GM19455 (cell line): ENCODE results near the gene MCCC1.

ENCODE experiments used
- ATAC-seq: cut with Tn5 transposase; IDR thresholded peaks from one replicate; pipeline ENCODE4 v1.9.1; 2021; ENCODE audit not compliant: unreplicated experiment

Gene MCCC1

GRCh38 chr3:182989566-182989965 is 109.7 kb downstream of the MCCC1 start:
- ATAC-seq = no peak

DNA sequence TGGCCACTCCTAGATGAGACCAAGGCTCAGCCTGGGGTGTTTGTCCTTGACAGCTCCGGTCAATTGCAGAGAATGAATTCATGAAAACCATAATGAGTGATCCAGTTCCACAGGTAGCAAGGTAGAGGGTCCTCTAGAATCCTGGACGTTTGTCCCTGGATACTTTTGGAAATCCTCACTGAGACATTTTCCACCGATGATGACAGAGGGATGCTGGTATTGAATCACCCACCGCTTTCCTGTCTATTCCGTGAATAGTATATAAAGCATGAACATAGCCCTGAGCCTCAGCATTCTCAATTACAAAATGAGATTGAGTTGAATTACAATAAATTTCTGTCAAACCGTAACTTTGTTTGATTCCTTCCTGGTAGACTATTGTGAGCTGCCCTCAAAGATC is 113.3 kb downstream of the MCCC1 start:
- ATAC-seq = no peak

DNA sequence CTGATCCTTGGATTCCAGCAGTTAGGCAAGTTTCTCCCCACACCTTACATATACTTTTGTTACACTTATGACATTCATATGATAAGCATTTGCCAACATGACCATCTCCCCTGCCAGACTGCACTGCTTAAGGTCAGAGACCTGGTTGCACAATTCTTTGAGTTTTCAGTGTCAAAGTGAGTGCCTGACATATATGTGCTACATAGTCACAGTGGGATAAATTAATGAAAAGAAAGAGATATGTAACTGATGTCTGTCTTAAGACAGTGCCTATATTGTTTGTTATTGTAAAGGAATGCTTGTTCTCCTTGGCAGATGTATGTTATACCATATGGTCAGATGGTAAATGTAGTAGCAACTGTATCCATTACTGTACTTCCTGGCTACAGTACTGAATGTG is 115.4 kb downstream of the MCCC1 start:
- no peak for ATAC-seq

- no peak for ATAC-seq
Observed at GRCh38 chr3:182981038-182981380, 118.3 kb downstream of the MCCC1 start.

- ATAC-seq = peak; percentile 94
Observed at GRCh38 chr3:182980204-182981037, 118.9 kb downstream of the MCCC1 start, which contains the start of gene DCUN1D1. Gene DCUN1D1 (minus strand): TSS chr3:182980538. CDS start chr3:182980489, 49 bp downstream.

DNA sequence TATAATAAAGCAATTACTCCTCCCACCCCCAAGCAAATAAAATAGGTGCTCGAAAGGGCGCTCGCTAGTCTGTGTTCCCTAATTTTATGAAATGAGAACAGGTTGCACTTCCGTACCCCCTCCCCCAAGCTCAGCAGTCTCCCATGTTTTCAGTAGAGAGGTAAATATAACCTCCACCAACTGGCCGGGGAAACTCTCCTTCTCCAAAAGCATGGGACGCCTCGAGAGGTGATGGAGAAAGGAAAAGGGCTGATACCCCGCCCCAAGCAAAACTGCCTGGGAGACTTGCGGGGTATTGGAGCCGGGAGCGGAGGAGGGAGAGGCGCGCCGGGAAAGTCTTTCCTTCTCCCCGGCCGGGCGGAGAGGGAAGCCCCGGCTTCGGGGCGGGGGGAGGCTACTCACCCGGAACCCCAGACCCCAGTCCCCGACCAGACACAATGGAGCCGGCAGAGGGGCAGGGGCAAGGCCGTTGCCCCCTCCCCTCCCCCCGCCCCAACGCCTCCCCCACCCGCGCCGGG is 119.6 kb downstream of the MCCC1 start:
- peak; percentile 11 for ATAC-seq

DNA sequence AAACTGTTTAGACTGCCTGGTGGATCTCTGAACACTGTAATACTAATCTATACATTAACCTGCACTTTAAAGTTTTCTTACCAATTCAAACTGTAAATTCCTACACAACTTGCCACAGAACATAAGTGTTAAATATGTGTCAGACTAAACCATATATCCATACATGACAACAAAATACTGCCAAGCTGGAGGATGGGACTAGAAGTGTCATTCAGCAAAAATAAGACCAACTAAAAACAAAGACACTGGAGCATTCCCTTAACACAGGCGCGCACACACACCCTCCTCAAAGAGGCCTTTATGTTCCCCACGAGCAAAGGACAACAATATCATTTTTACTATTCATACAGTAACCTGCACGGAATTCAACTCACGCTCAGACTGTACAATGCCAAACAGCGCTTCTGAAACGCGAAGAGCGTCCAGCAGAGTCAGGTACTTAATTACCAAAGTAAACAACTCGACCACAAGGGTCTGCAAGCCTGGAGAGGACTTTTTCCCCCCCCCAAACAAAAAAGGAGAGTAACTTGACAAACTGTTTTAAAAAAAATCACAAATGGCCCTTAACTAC is 120.1 kb downstream of the MCCC1 start:
- no peak for ATAC-seq

DNA sequence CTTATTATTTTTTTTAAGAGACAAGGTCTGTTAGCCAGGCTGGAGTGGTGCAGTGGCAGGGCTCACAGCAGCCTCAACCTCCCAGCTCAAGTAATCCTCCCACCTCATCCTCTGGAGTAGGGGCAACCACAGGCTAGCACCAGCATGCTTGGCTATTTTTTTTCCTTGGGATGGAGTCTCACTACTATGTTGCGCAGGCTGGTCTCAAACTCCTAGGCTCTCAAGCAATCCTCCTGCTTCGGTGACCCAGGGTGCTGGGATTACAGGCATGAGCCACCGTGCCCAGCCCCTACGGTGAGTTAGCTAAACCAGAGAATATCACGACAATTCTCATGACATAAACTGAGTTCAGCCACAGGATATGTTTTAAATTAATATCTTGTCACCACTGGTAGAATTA is 120.9 kb downstream of the MCCC1 start:
- ATAC-seq = no peak

- ATAC-seq = no peak
Observed at GRCh38 chr3:182973047-182973446, 126.2 kb downstream of the MCCC1 start.

DNA sequence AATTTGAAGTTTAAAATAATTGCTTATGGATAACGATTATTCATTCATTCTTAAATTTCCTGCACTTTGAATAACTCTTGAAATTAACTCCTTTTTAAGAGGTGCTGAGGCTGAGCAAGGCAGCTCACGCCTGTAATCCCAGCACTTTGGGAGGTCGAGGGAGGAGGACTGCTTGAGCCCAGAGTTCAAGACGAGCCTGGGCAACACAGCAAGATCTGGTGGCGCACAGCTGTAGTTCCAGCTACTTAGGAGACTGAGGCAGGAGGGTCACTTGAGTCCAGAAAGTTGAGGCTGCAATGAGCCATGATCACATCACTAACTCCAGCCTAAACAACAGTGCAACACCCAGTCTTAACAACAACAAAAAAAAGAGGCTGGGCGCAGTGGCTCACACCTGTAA is 126.9 kb downstream of the MCCC1 start:
- no peak for ATAC-seq

GRCh38 chr3:182971637-182972036 is 127.7 kb downstream of the MCCC1 start:
- no peak for ATAC-seq

GRCh38 chr3:182970811-182971418 is 128.4 kb downstream of the MCCC1 start:
- ATAC-seq = no peak

DNA sequence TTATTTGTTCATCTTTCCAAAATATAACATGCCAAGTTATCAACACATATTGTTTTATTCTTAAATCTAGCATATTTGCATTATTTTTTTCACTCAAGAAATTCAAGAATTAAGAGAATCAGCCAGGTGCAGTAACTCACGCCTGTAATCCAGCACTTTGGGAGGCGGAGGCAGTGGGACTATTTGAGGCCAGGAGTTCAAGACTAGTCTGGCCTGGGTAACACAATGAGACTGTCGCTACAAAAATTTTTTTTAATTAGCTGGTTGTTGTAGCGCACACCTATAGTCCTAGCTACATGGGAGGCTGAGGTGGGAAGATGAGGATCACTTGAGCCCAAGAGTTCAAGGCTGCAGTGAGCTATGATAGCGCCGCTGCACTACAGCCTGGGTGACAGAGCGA is 129.4 kb downstream of the MCCC1 start:
- ATAC-seq = no peak

DNA sequence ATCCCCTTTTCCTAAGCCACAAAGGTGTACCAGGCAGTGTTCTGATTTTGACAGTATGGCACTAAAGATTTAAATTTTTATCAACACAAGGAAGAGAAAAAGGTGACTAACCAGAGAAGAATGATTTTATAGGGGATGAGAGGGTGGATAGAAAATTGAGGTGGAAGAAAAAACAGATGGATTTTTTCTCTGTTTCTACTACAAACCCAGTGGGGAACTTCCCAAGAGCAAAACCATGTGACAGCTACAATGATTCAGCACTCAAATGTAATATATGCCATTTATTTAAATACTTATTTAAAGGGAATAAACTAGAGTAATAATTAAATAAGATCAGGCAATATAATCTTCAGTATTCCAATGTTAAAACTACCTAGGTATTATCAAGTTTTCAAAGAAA is 130.0 kb downstream of the MCCC1 start:
- ATAC-seq = no peak

- ATAC-seq = peak; percentile 52
Observed at GRCh38 chr3:182967218-182968204, 131.8 kb downstream of the MCCC1 start.

- no peak for ATAC-seq
Observed at GRCh38 chr3:182965861-182966366, 133.4 kb downstream of the MCCC1 start.
